ENCODE results near the gene NSUN2. TPM values are rescaled to one million over a fixed set of nuclear protein-coding genes. Genes with fewer than 3 reads are reported as not detected.

NSUN2 gene
- polyA plus RNA-seq, 3 donors: 24.4 to 63.4 (median 25.6) TPM

- Mint-ChIP-seq H3K4me3 (no peak overlapping the region), H3K27ac (no peak overlapping the region), H3K36me3 (peaks cover 47 to 72% of the 10 kb centered on the region in 2 donors), H3K4me1 (peaks cover 32% of the 10 kb centered on the region), H3K27me3 (ENCODE audit: low read depth in 3 of 3) (no peaks in the 10 kb centered on the region), H3K9me3 (peaks cover 16 to 24% (median 21%) of the 10 kb centered on the region in 7 donors)
- intact Hi-C loops (cut with micrococcal nuclease): no loop called here
- Histone ChIP-seq H2AFZ (ENCODE audit: insufficient read depth, low read depth, low read length, poor library complexity, severe bottlenecking) (no peak overlapping the region), H3K27ac (ENCODE audit: low read depth in 1 of 2, low read length in 2 of 2) (no peak overlapping the region), H4K20me1 (ENCODE audit: insufficient read depth, low read length) (peaks cover 7% of the 10 kb centered on the region), H3K4me2 (replicated peaks; ENCODE audit: extremely low read depth, low read length, poor library complexity, severe bottlenecking) (no peak overlapping the region), H3K4me1 (ENCODE audit: control insufficient read depth in 1 of 2, insufficient read depth in 2 of 2, low read length in 2 of 2) (peaks cover 14 to 18% of the 10 kb centered on the region in 2 donors), H3K9me3 (replicated peaks in 1 of 2; ENCODE audit: control insufficient read depth in 1 of 2, insufficient read depth in 1 of 2, low read length in 2 of 2) (peaks cover 19% of the 10 kb centered on the region in 2 donors), H3K27me3 (ENCODE audit: control insufficient read depth in 2 of 2, insufficient read depth in 2 of 2, low read length in 2 of 2) (no peaks in the 10 kb centered on the region), H3K36me3 (replicated peaks in 1 of 2; ENCODE audit: control insufficient read depth in 1 of 2, insufficient read depth in 2 of 2, low read length in 2 of 2) (peaks cover 38 to 53% of the 10 kb centered on the region in 2 donors), H3K4me3 (replicated peaks in 1 of 3; ENCODE audit: low read depth in 2 of 3, low read length in 3 of 3) (no peak overlapping the region), H3K9ac (ENCODE audit: insufficient read depth, low read length, poor library complexity, severe bottlenecking) (no peak overlapping the region), H3K79me2 (ENCODE audit: insufficient read depth, low read length) (peaks cover 22% of the 10 kb centered on the region)
- 93% methylated on average over 4 of the region's 6 CpGs for WGBS (ENCODE audit: insufficient coverage)
- TF ChIP-seq CTCF (IDR thresholded peaks at IDR 0.05): no peak
- no peak for DNase-seq
These were observed 19.2 kb upstream of the NSUN2 start for GRCh38 chr5:6652025-6652424.

- Histone ChIP-seq H2AFZ (ENCODE audit: insufficient read depth, low read depth, low read length, poor library complexity, severe bottlenecking) (no peak overlapping the region), H3K9ac (ENCODE audit: insufficient read depth, low read length, poor library complexity, severe bottlenecking) (no peak overlapping the region), H3K27ac (ENCODE audit: low read depth in 1 of 2, low read length in 2 of 2) (peak overlapping the region; percentile 20 to 53), H4K20me1 (ENCODE audit: insufficient read depth, low read length) (peaks cover 7% of the 10 kb centered on the region), H3K9me3 (replicated peaks in 1 of 2; ENCODE audit: control insufficient read depth in 1 of 2, insufficient read depth in 1 of 2, low read length in 2 of 2) (peaks cover 0 to 7% of the 10 kb centered on the region in 2 donors), H3K27me3 (ENCODE audit: control insufficient read depth in 2 of 2, insufficient read depth in 2 of 2, low read length in 2 of 2) (no peaks in the 10 kb centered on the region), H3K36me3 (replicated peaks in 1 of 2; ENCODE audit: control insufficient read depth in 1 of 2, insufficient read depth in 2 of 2, low read length in 2 of 2) (peaks cover 17 to 30% of the 10 kb centered on the region in 2 donors), H3K4me3 (replicated peaks in 1 of 3; ENCODE audit: low read depth in 2 of 3, low read length in 3 of 3) (peak overlapping the region in 1 of 3 experiments; percentile 19), H3K4me1 (ENCODE audit: control insufficient read depth in 1 of 2, insufficient read depth in 2 of 2, low read length in 2 of 2) (peaks cover 28 to 37% of the 10 kb centered on the region in 2 donors), H3K4me2 (replicated peaks; ENCODE audit: extremely low read depth, low read length, poor library complexity, severe bottlenecking) (peak overlapping the region; percentile 7), H3K79me2 (ENCODE audit: insufficient read depth, low read length) (peaks cover 27% of the 10 kb centered on the region)
- Mint-ChIP-seq H3K36me3 (peaks cover 28 to 59% of the 10 kb centered on the region in 2 donors), H3K4me1 (peaks cover 53% of the 10 kb centered on the region), H3K4me3 (peak overlapping the region in 1 of 2 donors; percentile 47), H3K27me3 (ENCODE audit: low read depth in 3 of 3) (no peaks in the 10 kb centered on the region), H3K27ac (peak overlapping the region; percentile 2 to 87 (median 47)), H3K9me3 (peaks cover 0 to 7% (median 5%) of the 10 kb centered on the region in 7 donors)
- DNase-seq: no peak
- no peak for TF ChIP-seq CTCF (IDR thresholded peaks at IDR 0.05)
- 35% methylated on average over 4 of the region's 9 CpGs for WGBS (ENCODE audit: insufficient coverage)
- intact Hi-C loops (cut with micrococcal nuclease): no loop called here
These were observed 16.8 kb upstream of the NSUN2 start for GRCh38 chr5:6649681-6650080.

All from CD14-positive monocyte (primary cell).